Neural progenitor cell (in vitro differentiated cells): ENCODE results near the gene CHMP2A.

ENCODE experiments used
- EZH2 ChIP-seq: fragments of 200-600 bp; sonication (generic); IDR thresholded peaks from 2 replicates; pipeline ENCODE4 v1.6.1; 2017; ENCODE audit warnings: antibody characterized with exemption, mild to moderate bottlenecking, moderate library complexity
- TF ChIP-seq, protein P1 (sequence below): fragments of 200-600 bp; sonication (generic); IDR thresholded peaks from 2 replicates; pipeline ENCODE4 v1.5.1; 2017; ENCODE audit warnings: antibody characterized with exemption, mild to moderate bottlenecking

DNA sequence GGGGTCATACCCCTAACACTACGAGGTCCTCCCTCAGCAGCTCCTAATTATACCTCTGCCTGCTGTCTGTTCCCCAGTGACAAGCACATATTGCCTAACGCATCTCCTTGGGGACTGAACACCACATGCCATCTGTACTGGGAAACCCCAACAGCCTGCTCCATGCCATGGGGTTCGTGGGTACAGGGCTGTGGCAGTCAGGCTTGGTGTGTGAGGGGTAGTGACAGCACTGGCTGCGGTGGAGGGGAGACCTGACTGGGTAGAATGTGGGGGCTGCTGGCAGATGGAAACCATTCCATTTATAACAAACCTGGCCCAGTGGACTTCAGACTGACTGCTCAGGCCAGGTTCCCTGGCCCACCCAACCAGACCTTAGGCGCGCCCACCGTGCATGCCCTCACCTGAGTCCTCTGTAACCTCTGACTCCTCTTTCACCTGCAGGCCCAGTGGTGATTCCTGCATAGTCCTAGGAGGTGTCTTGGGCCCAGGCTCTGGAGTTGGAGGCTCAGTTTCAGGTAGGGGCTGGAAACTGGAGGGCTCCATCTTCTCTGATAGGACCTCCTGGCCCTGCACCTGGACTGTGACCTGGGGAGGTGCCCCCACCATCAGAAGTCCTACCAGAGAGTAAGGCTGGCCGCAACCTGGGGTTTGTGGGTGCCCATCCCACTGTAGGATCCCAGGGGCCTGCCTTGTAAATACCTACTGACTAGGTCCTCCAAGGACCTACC is 15.2 kb upstream of the CHMP2A start:
- TF ChIP-seq EZH2, result no peak
- TF ChIP-seq, protein P1, sequence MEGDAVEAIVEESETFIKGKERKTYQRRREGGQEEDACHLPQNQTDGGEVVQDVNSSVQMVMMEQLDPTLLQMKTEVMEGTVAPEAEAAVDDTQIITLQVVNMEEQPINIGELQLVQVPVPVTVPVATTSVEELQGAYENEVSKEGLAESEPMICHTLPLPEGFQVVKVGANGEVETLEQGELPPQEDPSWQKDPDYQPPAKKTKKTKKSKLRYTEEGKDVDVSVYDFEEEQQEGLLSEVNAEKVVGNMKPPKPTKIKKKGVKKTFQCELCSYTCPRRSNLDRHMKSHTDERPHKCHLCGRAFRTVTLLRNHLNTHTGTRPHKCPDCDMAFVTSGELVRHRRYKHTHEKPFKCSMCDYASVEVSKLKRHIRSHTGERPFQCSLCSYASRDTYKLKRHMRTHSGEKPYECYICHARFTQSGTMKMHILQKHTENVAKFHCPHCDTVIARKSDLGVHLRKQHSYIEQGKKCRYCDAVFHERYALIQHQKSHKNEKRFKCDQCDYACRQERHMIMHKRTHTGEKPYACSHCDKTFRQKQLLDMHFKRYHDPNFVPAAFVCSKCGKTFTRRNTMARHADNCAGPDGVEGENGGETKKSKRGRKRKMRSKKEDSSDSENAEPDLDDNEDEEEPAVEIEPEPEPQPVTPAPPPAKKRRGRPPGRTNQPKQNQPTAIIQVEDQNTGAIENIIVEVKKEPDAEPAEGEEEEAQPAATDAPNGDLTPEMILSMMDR, result no peak
